ENCODE data around the gene MARCHF10. TPM values are rescaled to one million over a fixed set of nuclear protein-coding genes. Genes with fewer than 3 reads are reported as not detected.
A peak's percentile ranks its signal among the peaks of the same experiment; 100 is the strongest.
"Not testable (repeated sequence)": the region's sequence is repeated elsewhere in the genome, so short reads cannot be mapped to it uniquely, and the experiment has no call there.

Gene MARCHF10, protein sequence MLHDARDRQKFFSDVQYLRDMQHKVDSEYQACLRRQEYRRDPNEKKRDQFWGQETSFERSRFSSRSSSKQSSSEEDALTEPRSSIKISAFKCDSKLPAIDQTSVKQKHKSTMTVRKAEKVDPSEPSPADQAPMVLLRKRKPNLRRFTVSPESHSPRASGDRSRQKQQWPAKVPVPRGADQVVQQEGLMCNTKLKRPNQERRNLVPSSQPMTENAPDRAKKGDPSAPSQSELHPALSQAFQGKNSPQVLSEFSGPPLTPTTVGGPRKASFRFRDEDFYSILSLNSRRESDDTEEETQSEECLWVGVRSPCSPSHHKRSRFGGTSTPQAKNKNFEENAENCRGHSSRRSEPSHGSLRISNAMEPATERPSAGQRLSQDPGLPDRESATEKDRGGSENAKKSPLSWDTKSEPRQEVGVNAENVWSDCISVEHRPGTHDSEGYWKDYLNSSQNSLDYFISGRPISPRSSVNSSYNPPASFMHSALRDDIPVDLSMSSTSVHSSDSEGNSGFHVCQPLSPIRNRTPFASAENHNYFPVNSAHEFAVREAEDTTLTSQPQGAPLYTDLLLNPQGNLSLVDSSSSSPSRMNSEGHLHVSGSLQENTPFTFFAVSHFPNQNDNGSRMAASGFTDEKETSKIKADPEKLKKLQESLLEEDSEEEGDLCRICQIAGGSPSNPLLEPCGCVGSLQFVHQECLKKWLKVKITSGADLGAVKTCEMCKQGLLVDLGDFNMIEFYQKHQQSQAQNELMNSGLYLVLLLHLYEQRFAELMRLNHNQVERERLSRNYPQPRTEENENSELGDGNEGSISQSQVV
- under 1 TPM; 0.26 to 0.80 TPM for total RNA-seq
- total RNA-seq = 0.30 to 0.93 reads per million in 2 donors

DNA sequence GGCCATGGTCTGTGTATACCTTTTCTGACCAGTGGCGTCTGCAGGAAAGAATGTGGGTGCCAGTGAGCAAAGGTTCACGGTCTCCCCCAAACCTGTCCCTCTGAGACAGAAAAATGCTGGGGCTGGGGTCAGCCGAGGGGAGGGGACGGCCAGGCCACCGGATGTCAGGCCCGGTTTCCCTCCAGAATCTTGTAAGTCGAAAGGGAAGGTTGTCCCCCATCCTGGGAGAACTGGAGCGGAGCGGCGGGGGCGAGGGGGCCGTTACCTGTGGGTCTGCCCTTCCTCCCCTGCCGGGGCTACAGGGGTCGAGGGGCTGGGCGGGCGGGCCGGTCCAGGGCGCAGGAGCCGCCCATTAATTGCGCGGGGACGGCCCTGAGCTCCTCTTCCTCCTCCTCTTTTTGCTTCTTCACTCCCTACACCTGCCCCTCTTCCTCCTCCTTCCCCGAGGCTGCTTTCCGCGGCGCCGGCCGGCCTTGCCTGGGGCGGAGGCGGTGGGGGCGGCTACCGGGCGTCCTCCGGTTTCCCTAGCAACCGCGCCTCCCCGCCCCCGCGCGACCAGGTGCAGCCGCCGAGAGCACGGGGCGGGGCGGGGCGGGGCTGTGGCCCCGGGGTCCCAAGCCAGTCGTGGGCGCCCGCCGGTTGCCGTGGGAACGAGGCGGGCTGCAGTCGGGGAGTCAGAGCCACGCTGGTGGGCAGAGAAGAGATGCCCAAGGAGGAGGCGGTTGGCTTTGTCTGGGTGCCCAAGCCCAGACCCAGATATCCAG, at the start of gene MARCHF10:
Gene MARCHF10 (minus strand): TSS at position 503 of the 764 bp plus-strand sequence. CDS start 6,579 bp downstream, outside the sequence.
- Mint-ChIP-seq H3K4me1 (peaks cover 8% of the 10 kb centered on the region), H3K36me3 (ENCODE audit: low read depth) (peaks cover 2% of the 10 kb centered on the region), H3K4me3 (peak within 1 kb of the TSS; percentile 39), H3K27me3 (peaks cover 39% of the 10 kb centered on the region), H3K27ac (no peak within 1 kb of the TSS)
- H3K9me3 ChIP-seq (ENCODE audit: control insufficient read depth, low read length, poor library complexity, severe bottlenecking) = no peaks in the 10 kb centered on the region
- ATAC-seq = peak; percentile 37
- DNase-seq = no peak

DNA sequence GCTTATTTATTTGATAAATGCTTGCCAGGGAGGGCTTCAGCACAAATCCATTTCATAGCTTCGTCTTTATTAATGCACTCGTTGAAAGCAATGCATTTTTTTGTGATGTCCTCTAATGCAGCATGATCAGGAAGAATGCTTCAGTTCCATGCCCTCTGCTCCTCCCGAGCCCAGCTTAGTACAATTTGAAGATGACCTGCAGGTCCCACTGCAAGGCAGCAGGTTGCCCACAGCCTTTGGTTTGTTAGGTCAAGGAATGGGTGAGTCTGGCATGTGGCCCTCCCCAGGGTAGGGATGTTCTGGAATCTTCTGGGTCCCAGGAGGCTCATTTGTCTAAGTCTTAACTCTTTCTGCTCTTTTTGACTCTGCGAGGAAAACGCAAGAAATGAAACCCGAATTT, 49.4 kb upstream of the MARCHF10 start:
- H3K36me3 Mint-ChIP-seq (ENCODE audit: low read depth) = no peaks in the 10 kb centered on the region
- no peak overlapping the region for H3K4me3 Mint-ChIP-seq
- H3K9me3 ChIP-seq (ENCODE audit: control insufficient read depth, low read length, poor library complexity, severe bottlenecking) = no peaks in the 10 kb centered on the region
- ATAC-seq (no peak), DNase-seq (no peak)
- no peak overlapping the region for H3K27ac Mint-ChIP-seq
- no peaks in the 10 kb centered on the region for H3K4me1 Mint-ChIP-seq
- peaks cover 50% of the 10 kb centered on the region for H3K27me3 Mint-ChIP-seq

DNA sequence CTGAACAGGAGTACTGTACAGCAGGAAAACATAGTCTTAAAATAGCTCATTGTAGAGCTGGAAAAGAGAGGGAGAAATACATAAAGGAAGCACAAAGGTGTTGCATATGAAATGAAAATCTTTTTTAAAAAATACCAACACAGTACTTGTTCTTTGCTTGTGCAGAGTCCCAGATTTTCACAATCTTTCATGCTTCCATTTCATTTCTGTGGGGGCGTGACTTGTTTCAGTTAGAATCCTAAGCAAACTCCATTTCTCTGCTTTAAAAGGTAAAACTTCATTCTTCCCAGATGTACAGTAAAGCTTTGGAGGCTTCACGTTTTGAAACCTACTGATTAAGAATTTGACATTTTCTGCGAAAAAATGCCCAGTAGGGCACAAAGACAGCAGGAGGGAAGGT, 48.5 kb upstream of the MARCHF10 start:
- ATAC-seq = no peak
- no peaks in the 10 kb centered on the region for H3K4me1 Mint-ChIP-seq
- no peak overlapping the region for H3K27ac Mint-ChIP-seq
- H3K27me3 Mint-ChIP-seq = peaks cover 49% of the 10 kb centered on the region
- H3K4me3 Mint-ChIP-seq = no peak overlapping the region
- no peaks in the 10 kb centered on the region for H3K36me3 Mint-ChIP-seq (ENCODE audit: low read depth)
- no peak for DNase-seq
- no peaks in the 10 kb centered on the region for H3K9me3 ChIP-seq (ENCODE audit: control insufficient read depth, low read length, poor library complexity, severe bottlenecking)

DNA sequence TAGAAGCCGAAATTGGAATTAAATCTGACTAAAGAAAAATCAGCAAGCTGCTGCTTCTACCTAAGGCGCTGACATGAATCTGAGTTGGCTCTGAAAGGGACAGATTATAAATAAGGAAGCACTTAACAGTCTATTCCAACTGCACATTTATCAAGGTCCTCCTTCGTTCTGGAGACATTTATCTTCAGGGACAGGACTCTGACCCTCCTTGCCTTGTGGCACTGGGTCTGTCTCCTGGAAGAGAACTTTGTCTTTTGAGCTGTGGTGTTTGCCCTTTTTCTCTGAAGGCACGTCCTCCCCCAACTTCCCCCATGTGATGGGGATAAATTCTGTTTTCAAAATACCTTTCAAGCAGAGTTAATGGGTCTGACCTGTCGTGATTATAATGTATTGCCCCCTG, 47.0 kb upstream of the MARCHF10 start:
- H3K4me1 Mint-ChIP-seq = no peaks in the 10 kb centered on the region
- H3K4me3 Mint-ChIP-seq = no peak overlapping the region
- no peaks in the 10 kb centered on the region for H3K9me3 ChIP-seq (ENCODE audit: control insufficient read depth, low read length, poor library complexity, severe bottlenecking)
- no peak for ATAC-seq
- DNase-seq = no peak
- peaks cover 37% of the 10 kb centered on the region for H3K27me3 Mint-ChIP-seq
- no peak overlapping the region for H3K27ac Mint-ChIP-seq
- no peaks in the 10 kb centered on the region for H3K36me3 Mint-ChIP-seq (ENCODE audit: low read depth)

DNA sequence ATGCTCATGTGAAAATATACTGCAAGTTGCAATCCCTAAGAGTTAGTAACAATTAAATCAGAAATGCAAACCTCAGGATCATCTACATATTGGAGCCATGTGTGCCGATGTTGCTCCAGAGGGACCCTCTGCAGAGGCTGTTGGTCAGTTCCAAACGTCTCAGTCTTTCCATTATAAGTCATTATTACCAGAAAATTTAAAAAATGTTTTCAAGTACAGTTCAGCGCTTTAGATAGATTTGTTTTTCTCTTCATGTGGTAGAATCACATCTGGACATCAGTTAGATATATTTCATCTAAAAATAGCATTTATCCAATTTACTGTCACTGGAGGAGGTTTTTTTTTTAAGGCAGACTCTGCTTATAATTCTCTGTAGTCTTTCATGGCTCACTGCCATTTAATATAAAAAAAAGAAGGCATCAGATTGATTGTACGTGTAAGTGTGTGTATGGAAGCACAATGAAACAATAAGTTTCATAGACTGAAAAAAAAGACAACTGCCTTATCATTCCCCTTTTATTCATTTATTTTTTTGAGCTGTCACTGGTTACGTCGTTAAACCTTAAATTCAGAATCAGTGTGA, 46.1 kb upstream of the MARCHF10 start:
- H3K27me3 Mint-ChIP-seq = peaks cover 35% of the 10 kb centered on the region
- no peak for ATAC-seq
- no peak overlapping the region for H3K4me3 Mint-ChIP-seq
- H3K4me1 Mint-ChIP-seq = no peaks in the 10 kb centered on the region
- no peak for DNase-seq
- no peaks in the 10 kb centered on the region for H3K36me3 Mint-ChIP-seq (ENCODE audit: low read depth)
- no peak overlapping the region for H3K27ac Mint-ChIP-seq
- H3K9me3 ChIP-seq (ENCODE audit: control insufficient read depth, low read length, poor library complexity, severe bottlenecking) = no peaks in the 10 kb centered on the region

DNA sequence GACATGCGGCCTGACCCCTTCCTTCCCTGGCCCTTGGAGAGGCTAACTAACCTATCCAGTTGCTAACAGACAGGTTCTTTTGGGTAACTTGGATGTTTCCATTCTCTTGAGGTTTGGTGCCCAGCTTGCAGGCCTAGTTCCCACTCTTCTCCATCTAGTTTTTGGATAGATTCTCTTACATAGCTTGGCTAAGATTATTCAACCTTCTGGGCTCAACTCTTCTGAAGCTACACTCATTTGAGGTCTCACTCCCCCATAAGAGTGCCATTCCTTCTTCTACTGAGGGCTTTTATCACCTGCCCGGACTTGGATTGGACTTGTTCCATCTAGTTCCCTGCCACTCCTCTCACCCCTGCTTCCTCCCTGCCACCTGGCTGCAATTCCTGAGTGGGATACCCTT, 44.1 kb upstream of the MARCHF10 start:
- no peaks in the 10 kb centered on the region for H3K9me3 ChIP-seq (ENCODE audit: control insufficient read depth, low read length, poor library complexity, severe bottlenecking)
- no peak overlapping the region for H3K27ac Mint-ChIP-seq
- peaks cover 6% of the 10 kb centered on the region for H3K36me3 Mint-ChIP-seq (ENCODE audit: low read depth)
- no peaks in the 10 kb centered on the region for H3K4me1 Mint-ChIP-seq
- H3K27me3 Mint-ChIP-seq = peaks cover 31% of the 10 kb centered on the region
- ATAC-seq (no peak), DNase-seq (no peak)
- no peak overlapping the region for H3K4me3 Mint-ChIP-seq

DNA sequence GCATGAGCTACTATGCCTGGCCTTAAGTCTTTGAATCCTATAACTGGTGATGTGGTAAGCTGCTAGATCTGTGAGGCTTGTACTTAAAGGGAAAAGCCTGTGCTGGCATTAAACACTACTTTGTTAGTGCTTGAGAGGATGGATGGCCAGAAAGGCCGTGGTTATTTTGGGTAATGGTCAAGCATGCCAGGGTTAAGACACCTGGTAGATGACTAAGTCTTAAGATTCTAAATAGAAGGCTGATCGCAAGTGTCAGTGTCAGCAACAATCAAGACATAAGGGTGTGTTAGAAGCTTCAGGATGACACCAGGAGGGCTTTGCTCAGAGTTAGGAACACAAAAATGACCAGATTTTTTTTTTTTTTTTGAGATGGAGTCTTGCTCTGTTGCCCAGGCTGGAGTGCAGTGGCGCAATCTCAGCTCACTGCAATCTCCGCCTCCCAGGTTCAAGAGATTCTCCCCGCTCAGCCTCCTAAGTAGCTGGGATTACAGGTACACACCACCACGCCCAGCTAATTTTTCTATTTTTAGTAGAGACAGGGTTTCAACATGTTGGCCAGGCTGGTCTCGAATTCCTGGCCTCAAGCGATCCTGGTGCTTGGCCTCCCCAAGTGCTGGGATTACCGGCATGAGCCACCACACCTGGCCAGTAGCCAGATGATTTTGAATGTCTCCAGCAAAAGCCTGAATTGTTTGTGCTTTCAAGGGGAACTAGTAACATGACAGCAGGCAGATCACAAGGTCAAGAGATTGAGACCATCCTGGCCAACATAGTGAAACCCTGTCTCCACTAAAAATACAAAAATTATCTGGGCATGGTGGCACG, 41.7 kb upstream of the MARCHF10 start:
- H3K4me3 Mint-ChIP-seq; ATAC-seq; H3K36me3 Mint-ChIP-seq (ENCODE audit: low read depth); H3K4me1 Mint-ChIP-seq; DNase-seq; H3K9me3 ChIP-seq (ENCODE audit: control insufficient read depth, low read length, poor library complexity, severe bottlenecking); H3K27ac Mint-ChIP-seq: not testable (repeated sequence)
- peaks cover 17% of the 10 kb centered on the region for H3K27me3 Mint-ChIP-seq

DNA sequence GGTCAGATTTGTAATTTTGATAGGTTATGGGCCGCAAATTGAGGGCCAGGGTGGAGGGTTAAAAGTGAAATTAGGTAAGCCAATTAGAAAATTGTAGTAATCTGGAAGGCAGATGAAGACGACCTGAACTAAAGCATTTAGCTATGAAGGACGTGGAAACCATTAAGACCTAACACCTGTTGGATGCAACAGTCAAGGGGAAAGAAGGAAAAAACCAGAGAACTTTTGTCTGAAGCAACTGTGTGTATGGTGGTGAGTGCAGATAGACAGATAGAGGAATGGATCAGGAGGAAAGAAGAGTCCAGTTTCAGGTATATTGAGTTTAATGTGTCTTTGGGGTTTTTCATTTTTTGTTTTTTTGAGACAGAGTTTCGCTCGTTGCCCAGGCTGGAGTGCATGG, 40.2 kb upstream of the MARCHF10 start:
- ATAC-seq = no peak
- Mint-ChIP-seq H3K27ac (no peak overlapping the region), H3K36me3 (ENCODE audit: low read depth) (peaks cover 6% of the 10 kb centered on the region), H3K4me1 (no peaks in the 10 kb centered on the region), H3K4me3 (peak overlapping the region; percentile 64), H3K27me3 (peaks cover 11% of the 10 kb centered on the region)
- no peak for DNase-seq
- H3K9me3 ChIP-seq (ENCODE audit: control insufficient read depth, low read length, poor library complexity, severe bottlenecking) = no peaks in the 10 kb centered on the region

DNA sequence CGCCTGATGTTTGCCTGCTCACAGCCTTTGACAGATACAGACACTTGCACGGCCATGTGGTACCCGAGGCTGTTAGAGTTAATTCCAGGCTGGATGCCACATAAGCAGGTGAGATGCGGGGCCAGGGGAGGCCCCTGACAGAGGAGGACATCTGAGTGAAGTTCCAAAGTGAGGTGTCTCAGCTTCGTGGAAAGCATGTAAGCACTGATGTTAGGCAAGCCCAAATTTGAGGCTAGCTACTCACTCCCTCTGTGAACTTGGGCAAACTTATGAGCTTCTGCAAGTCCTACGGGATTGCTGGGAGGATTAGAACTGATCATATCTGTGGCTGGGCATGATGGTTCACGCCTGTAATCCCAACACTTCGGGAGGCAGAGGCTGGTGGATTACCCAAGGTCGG, 39.3 kb upstream of the MARCHF10 start:
- Mint-ChIP-seq H3K36me3 (ENCODE audit: low read depth) (peaks cover 6% of the 10 kb centered on the region), H3K4me3 (no peak overlapping the region), H3K4me1 (no peaks in the 10 kb centered on the region), H3K27me3 (peaks cover 7% of the 10 kb centered on the region), H3K27ac (no peak overlapping the region)
- no peak for ATAC-seq
- H3K9me3 ChIP-seq (ENCODE audit: control insufficient read depth, low read length, poor library complexity, severe bottlenecking) = no peaks in the 10 kb centered on the region
- DNase-seq = no peak

DNA sequence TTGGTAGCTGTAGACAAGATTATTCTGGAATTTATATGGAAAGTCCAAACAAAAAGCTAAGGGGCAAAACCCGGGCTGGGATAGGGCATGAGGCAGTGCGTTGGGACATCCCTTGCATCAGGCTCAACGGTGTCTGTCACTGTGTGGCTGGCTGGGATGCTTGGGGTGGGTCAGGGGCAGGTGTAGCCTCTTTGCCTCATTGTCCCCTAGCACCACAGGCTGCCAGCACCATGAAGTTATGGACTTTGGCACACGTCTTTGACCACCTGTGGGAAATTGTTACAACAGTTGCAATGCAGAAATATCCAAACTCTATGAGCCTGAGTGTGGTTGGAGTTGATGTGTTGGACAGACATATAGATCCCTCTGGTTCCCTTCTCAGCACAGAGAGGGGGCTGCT, 32.8 kb upstream of the MARCHF10 start:
- H3K27ac Mint-ChIP-seq = no peak overlapping the region
- DNase-seq (no peak), ATAC-seq (no peak)
- H3K36me3 Mint-ChIP-seq (ENCODE audit: low read depth) = peaks cover 2% of the 10 kb centered on the region
- no peak overlapping the region for H3K4me3 Mint-ChIP-seq
- no peaks in the 10 kb centered on the region for H3K4me1 Mint-ChIP-seq
- peaks cover 13% of the 10 kb centered on the region for H3K27me3 Mint-ChIP-seq
- no peaks in the 10 kb centered on the region for H3K9me3 ChIP-seq (ENCODE audit: control insufficient read depth, low read length, poor library complexity, severe bottlenecking)

DNA sequence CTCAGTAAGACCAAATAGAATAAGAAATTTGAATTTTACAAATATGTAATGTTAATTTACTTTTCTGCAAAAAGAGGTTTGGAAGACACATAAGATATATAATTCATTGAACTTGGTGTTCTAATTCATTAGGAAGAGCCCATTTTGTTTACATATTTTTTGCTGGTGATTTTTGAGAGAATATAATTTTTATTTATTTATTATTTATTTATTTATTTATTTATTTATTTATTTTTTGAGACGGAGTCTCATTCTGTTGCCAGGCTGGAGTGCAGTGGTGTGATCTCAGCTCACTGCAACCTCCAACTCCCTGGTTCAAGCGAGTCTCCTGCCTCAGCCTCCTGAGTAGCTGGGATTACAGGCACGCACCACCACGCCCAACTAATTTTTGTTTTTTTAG, 25.7 kb upstream of the MARCHF10 start:
- not testable (repeated sequence) for H3K9me3 ChIP-seq (ENCODE audit: control insufficient read depth, low read length, poor library complexity, severe bottlenecking); ATAC-seq; DNase-seq; H3K4me1 Mint-ChIP-seq; H3K36me3 Mint-ChIP-seq (ENCODE audit: low read depth); H3K4me3 Mint-ChIP-seq; H3K27ac Mint-ChIP-seq
- H3K27me3 Mint-ChIP-seq = peaks cover 34% of the 10 kb centered on the region

DNA sequence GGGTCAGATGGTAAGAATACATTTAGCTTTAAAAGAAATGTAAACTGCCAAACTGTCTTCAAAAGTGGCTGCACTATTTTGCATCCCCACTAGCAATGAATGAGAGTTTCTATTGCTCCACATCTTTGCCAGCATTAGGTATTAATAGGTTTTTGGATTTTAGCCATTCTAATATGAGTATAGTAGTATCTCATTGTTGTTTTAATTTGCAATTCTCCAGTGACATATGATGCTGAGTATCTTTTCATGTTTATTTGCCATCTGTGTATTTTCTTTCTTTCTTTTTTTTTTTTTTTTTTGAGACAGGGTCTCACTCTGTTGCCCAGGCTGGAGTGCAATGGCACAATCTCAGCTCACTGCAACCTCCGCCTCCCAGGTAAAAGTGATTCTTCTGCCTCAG, 24.3 kb upstream of the MARCHF10 start:
- DNase-seq (no peak), ATAC-seq (no peak)
- H3K4me3 Mint-ChIP-seq = no peak overlapping the region

More for the DNA sequence above, 24.3 kb upstream of the MARCHF10 start:
- peaks cover 38% of the 10 kb centered on the region for H3K27me3 Mint-ChIP-seq
- no peaks in the 10 kb centered on the region for H3K36me3 Mint-ChIP-seq (ENCODE audit: low read depth)
- H3K27ac Mint-ChIP-seq = no peak overlapping the region
- H3K9me3 ChIP-seq (ENCODE audit: control insufficient read depth, low read length, poor library complexity, severe bottlenecking) = no peaks in the 10 kb centered on the region
- H3K4me1 Mint-ChIP-seq = peaks cover 2% of the 10 kb centered on the region
